ENCODE results near the gene PRPH.

The PRPH gene

DNA sequence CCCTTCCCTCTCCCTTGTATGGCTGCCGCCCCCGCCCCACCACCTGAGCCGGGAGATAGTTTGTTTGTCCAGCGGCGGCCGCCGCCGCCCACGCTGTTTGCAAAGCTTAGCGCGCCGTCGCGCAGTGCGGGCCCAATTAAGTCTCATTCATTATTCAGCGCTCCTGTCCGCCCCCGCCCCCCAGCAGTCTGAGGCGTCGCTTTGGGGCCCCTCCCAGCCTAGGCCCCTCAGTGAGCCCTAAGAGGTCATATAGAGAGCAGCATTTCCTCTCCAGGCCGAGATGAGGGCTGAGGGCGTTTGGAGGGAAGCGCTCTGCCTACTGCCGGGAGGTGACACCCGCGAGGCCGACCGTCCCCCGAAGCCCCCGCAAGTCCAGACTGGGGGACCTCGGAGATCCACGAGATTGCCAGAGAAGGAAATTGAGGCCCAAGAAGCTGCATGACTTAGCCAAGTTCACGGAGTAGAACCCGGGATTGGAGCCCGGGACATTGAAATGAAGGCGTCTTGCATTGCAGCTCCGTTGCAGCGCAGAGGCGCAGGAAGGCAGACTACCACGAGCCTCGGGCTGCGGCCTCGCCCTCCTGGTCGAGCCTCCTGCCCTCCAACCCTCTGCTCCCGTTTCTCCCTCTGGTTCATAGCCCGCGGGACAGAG lies 51.8 kb downstream of the PRPH start, which contains the start of gene DNAJC22:
Gene DNAJC22 (plus strand): TSS at position 230 of the 652 bp plus-strand sequence. CDS start 1,985 bp downstream, outside the sequence.
- ATAC-seq (ENCODE audit: insufficient read depth, low read depth) (no peak), DNase-seq (no peak)
- peaks cover 10% of the 10 kb centered on the region for H3K4me1 ChIP-seq (ENCODE audit: insufficient read depth, low read length)
- peak within 1 kb of the TSS in 1 of 2 experiments; percentile 28; a peak in 1 of 4 replicates for H3K4me3 ChIP-seq (ENCODE audit: low read depth in 1 of 2, low read length in 2 of 2)
- no peak within 1 kb of the TSS for H3K27ac ChIP-seq (ENCODE audit: low read length)
- H3K9me3 ChIP-seq (ENCODE audit: insufficient read depth, low read length, severe bottlenecking) = no peaks in the 10 kb centered on the region
- H4K20me1 ChIP-seq (ENCODE audit: insufficient read depth, low read length) = 0 out of 2 replicates have a peak, but pooled peaks cover 4% of the 10 kb centered on the region
- H3K27me3 ChIP-seq (ENCODE audit: insufficient read depth, low read length, poor library complexity) = no peaks in the 10 kb centered on the region
- H3K9ac ChIP-seq (ENCODE audit: low read depth, low read length) = 0 out of 2 replicates have a peak within 1 kb of the TSS, but pooled peaks have one; percentile 20
- TF ChIP-seq, protein P1, sequence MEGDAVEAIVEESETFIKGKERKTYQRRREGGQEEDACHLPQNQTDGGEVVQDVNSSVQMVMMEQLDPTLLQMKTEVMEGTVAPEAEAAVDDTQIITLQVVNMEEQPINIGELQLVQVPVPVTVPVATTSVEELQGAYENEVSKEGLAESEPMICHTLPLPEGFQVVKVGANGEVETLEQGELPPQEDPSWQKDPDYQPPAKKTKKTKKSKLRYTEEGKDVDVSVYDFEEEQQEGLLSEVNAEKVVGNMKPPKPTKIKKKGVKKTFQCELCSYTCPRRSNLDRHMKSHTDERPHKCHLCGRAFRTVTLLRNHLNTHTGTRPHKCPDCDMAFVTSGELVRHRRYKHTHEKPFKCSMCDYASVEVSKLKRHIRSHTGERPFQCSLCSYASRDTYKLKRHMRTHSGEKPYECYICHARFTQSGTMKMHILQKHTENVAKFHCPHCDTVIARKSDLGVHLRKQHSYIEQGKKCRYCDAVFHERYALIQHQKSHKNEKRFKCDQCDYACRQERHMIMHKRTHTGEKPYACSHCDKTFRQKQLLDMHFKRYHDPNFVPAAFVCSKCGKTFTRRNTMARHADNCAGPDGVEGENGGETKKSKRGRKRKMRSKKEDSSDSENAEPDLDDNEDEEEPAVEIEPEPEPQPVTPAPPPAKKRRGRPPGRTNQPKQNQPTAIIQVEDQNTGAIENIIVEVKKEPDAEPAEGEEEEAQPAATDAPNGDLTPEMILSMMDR (IDR thresholded peaks at IDR 0.05; ENCODE audit: borderline replicate concordance, extremely low read depth, low read length, poor library complexity, severe bottlenecking) = no peak
- no peak for TF ChIP-seq EZH2 (IDR thresholded peaks at IDR 0.05; ENCODE audit: borderline replicate concordance, low read depth, low read length, severe bottlenecking)
- H3K79me2 ChIP-seq (ENCODE audit: insufficient read depth, low read length) = no peaks in the 10 kb centered on the region
- peak within 1 kb of the TSS; percentile 71 for H2AFZ ChIP-seq (ENCODE audit: low read depth, low read length)
- no peaks in the 10 kb centered on the region for H3K36me3 ChIP-seq (ENCODE audit: insufficient read depth, low read length)
- peak within 1 kb of the TSS; percentile 61 for H3K4me2 ChIP-seq (ENCODE audit: insufficient read depth, low read length)

DNA sequence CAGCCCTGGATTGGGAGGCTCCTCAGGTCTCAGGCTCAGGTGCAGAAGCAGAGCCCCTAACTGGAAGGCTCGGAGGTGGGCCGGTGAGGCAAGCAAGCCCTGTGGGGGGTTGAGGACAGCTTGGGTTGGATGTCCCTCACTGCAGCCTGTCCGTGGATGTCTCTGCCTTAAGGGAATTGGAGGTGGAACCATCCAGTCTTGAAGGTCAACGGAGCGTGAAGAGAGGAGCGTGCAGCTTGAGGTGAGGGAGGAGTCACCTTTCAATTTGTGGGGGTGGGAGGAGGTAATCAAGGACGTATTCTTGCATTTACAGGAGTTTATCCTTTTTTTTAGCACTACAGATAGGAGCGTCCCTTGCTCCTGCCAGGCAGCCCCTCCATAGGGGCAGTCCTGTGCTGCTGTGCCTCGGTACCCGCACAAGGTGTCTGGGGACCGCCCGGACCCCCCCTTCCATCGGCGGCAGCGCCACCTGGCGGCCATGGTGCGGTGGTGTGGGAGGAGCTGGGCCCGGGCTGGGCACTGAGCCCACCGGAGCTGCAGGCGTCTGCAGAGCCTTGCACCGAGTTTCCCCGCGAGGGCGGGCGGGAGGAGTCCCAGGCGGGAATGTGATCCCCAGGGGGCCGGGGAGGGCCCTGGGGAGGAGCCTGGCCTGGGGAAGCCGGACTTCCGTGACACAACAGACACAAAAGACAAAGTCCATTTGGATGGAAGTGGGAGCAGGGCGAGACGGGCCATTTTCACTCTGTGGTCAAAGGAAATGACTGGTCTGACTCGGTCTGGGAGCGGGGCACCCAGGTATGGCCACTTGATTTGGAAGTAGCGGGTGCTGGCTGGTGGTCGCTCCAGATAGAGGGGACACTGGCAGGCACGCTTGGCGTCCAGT lies 52.6 kb downstream of the PRPH start:
- Histone ChIP-seq H3K9me3 (ENCODE audit: insufficient read depth, low read length, severe bottlenecking) (no peaks in the 10 kb centered on the region), H3K79me2 (ENCODE audit: insufficient read depth, low read length) (no peaks in the 10 kb centered on the region), H2AFZ (ENCODE audit: low read depth, low read length) (peak overlapping the region; percentile 71), H3K36me3 (ENCODE audit: insufficient read depth, low read length) (no peaks in the 10 kb centered on the region), H3K4me2 (ENCODE audit: insufficient read depth, low read length) (peak overlapping the region; percentile 61), H3K9ac (ENCODE audit: low read depth, low read length) (0 out of 2 replicates have a peak overlapping the region, but pooled peaks have one; percentile 20), H4K20me1 (ENCODE audit: insufficient read depth, low read length) (0 out of 2 replicates have a peak, but pooled peaks cover 4% of the 10 kb centered on the region), H3K27ac (ENCODE audit: low read length) (no peak overlapping the region), H3K4me3 (ENCODE audit: low read depth in 1 of 2, low read length in 2 of 2) (peak overlapping the region in 1 of 2 experiments; percentile 28; a peak in 1 of 4 replicates), H3K4me1 (ENCODE audit: insufficient read depth, low read length) (peaks cover 10% of the 10 kb centered on the region), H3K27me3 (ENCODE audit: insufficient read depth, low read length, poor library complexity) (no peaks in the 10 kb centered on the region)
- TF ChIP-seq EZH2 (IDR thresholded peaks at IDR 0.05; ENCODE audit: borderline replicate concordance, low read depth, low read length, severe bottlenecking) = no peak
- TF ChIP-seq, protein P1 (IDR thresholded peaks at IDR 0.05; ENCODE audit: borderline replicate concordance, extremely low read depth, low read length, poor library complexity, severe bottlenecking) = peak; percentile 94
- ATAC-seq (ENCODE audit: insufficient read depth, low read depth) = peak; percentile 100
- DNase-seq = peak; percentile 82

Data from DND-41 (cell line).